Thoracic aorta (tissue), 2 donors: ENCODE results near the gene DDX25. TPM values are rescaled to one million over a fixed set of nuclear protein-coding genes. Genes with fewer than 3 reads are reported as not detected.

Experiments
- ATAC-seq: fragments of 150-250 bp; one replicate; pipeline ENCODE4 v1.8.0; 2017; ENCODE audit warnings: low read depth; ENCODE audit not compliant: insufficient number of reproducible peaks, low FRiP score
- DNase-seq: peaks from one replicate; pipeline ENCODE4 v3.0.0-alpha.2; 2020; ENCODE audit warnings: low spot score
- H3K27ac ChIP-seq, 2 donors: fragments of 200-600 bp; sonication (generic); 1 replicate in 1 of 2; 2 replicates in 1 of 2; pipeline ENCODE4 v1.5.1; 2016; ENCODE audit warnings: mild to moderate bottlenecking in 2 of 2, moderate library complexity in 2 of 2
- H3K27me3 ChIP-seq: fragments of 200-600 bp; sonication (generic); replicated peaks from 2 replicates; pipeline ENCODE4 v1.6.0; 2016; ENCODE audit warnings: mild to moderate bottlenecking; ENCODE audit not compliant: insufficient read depth
- H3K36me3 ChIP-seq: fragments of 200-600 bp; sonication (generic); one replicate; pipeline ENCODE4 v1.5.1; 2016
- H3K4me1 ChIP-seq, 2 donors: fragments of 200-600 bp; sonication (generic); 1 replicate in 1 of 2; 2 replicates in 1 of 2; pipeline versions ENCODE4 v1.5.1 to v1.6.0; 2016; ENCODE audit warnings: low read depth in 2 of 2, mild to moderate bottlenecking in 1 of 2; ENCODE audit not compliant: control insufficient read depth in 1 of 2
- H3K4me3 ChIP-seq: fragments of 200-600 bp; sonication (generic); 2 replicates; pipeline ENCODE4 v1.5.1; 2016; ENCODE audit warnings: mild to moderate bottlenecking
- H3K9me3 ChIP-seq: fragments of 200-600 bp; sonication (generic); 2 replicates; pipeline ENCODE4 v1.5.1; 2016
- CTCF ChIP-seq: fragments of 200-600 bp; sonication (generic); IDR thresholded peaks from one replicate; pipeline ENCODE4 v1.5.1; 2019; ENCODE audit warnings: antibody characterized with exemption
- total RNA-seq, 2 donors: library from RNA; depleted of rRNA; stranded (reverse); fragments of >200 nt; gene quantifications; one replicate each; pipeline versions ENCODE4 v1.1.0 to v1.2.3, GENCODE V29; 2016

DDX25 gene
- total RNA-seq, 2 donors from 2014 or later, result not detected

GRCh38 chr11:125957618-125958332, 53.5 kb downstream of the DDX25 start:
- Histone ChIP-seq H3K27me3 (no peaks in the 10 kb centered on the region), H3K4me1 (no peaks in the 10 kb centered on the region), H3K36me3 (no peaks in the 10 kb centered on the region), H3K27ac (no peak overlapping the region), H3K9me3 (peaks cover 3% of the 10 kb centered on the region), H3K4me3 (no peak overlapping the region)
- ATAC-seq, result no peak
- DNase-seq, result no peak
- TF ChIP-seq CTCF, result no peak

DNA sequence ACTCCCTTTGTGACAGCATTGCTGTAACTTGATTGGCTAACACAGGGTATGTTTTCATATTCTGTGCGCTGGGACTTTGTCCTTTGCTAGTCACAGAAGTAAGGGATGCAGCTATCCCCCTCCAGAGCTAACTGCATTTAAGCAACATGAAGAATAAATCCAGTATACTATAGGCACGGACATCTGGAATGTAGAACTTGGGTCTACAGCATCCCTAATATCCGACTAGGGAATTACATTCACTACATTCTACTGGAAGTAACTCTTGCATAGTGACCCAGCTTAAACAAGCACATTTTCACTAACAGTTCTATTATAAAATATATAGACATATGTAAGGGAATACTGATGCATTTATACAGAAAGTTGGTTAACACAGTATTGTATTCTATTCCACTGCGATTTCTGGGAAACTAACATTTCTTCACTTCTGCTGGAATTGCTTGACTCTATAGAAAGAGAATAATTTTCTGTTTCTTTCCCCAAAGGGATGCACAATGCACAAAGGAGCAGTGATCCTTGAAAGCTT, 54.6 kb downstream of the DDX25 start:
- H3K4me3 ChIP-seq, result no peak overlapping the region
- no peaks in the 10 kb centered on the region for H3K36me3 ChIP-seq
- no peaks in the 10 kb centered on the region for H3K4me1 ChIP-seq
- H3K27ac ChIP-seq, result no peak overlapping the region
- TF ChIP-seq CTCF, result no peak
- DNase-seq, result no peak
- no peak for ATAC-seq
- H3K27me3 ChIP-seq, result no peaks in the 10 kb centered on the region
- peaks cover 4% of the 10 kb centered on the region for H3K9me3 ChIP-seq

GRCh38 chr11:125959511-125959910, 55.2 kb downstream of the DDX25 start:
- peaks cover 4% of the 10 kb centered on the region for H3K9me3 ChIP-seq
- H3K4me1 ChIP-seq, result no peaks in the 10 kb centered on the region
- no peak for TF ChIP-seq CTCF
- DNase-seq (no peak), ATAC-seq (no peak)
- no peak overlapping the region for H3K27ac ChIP-seq
- H3K27me3 ChIP-seq, result no peaks in the 10 kb centered on the region
- H3K36me3 ChIP-seq, result no peaks in the 10 kb centered on the region
- no peak overlapping the region for H3K4me3 ChIP-seq

GRCh38 chr11:125959931-125960330, 55.6 kb downstream of the DDX25 start:
- ATAC-seq (no peak), DNase-seq (no peak)
- no peak for TF ChIP-seq CTCF
- H3K4me1 ChIP-seq, result no peaks in the 10 kb centered on the region
- H3K9me3 ChIP-seq, result peaks cover 4% of the 10 kb centered on the region
- H3K4me3 ChIP-seq, result no peak overlapping the region
- no peak overlapping the region for H3K27ac ChIP-seq
- H3K36me3 ChIP-seq, result no peaks in the 10 kb centered on the region
- no peaks in the 10 kb centered on the region for H3K27me3 ChIP-seq

DNA sequence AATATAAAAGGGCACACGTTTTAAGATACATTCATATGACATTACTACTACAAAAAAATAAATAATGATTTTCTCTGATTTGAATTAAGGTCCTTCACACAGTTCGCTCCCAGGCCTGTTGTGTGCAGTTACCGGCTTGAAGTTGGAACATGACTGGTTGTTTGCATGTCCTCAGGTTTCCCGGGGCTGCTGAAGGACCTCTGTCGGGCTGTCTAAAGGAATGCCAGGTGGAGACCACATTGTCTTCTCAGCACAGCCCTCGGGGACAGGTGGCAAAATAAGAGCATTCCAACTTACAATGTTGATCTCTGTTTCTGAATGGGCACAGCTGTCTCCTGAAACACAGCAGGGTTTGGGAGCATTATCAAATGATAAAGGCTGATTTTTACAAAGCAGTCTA, 56.5 kb downstream of the DDX25 start:
- Histone ChIP-seq H3K4me1 (no peaks in the 10 kb centered on the region), H3K36me3 (no peaks in the 10 kb centered on the region), H3K4me3 (no peak overlapping the region), H3K27me3 (no peaks in the 10 kb centered on the region), H3K27ac (no peak overlapping the region), H3K9me3 (peaks cover 4% of the 10 kb centered on the region)
- ATAC-seq (no peak), DNase-seq (no peak)
- no peak for TF ChIP-seq CTCF
